ENCODE results near the gene VEGFA. TPM values are rescaled to one million over a fixed set of nuclear protein-coding genes. Genes with fewer than 3 reads are reported as not detected.

VEGFA gene
- total RNA-seq, 1 donor from 2014 or later = 267 TPM

DNA sequence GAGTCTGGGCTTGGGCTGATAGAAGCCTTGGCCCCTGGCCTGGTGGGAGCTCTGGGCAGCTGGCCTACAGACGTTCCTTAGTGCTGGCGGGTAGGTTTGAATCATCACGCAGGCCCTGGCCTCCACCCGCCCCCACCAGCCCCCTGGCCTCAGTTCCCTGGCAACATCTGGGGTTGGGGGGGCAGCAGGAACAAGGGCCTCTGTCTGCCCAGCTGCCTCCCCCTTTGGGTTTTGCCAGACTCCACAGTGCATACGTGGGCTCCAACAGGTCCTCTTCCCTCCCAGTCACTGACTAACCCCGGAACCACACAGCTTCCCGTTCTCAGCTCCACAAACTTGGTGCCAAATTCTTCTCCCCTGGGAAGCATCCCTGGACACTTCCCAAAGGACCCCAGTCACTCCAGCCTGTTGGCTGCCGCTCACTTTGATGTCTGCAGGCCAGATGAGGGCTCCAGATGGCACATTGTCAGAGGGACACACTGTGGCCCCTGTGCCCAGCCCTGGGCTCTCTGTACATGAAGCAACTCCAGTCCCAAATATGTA, 957 bp upstream of the VEGFA start:
- H3K27ac Mint-ChIP-seq = peak overlapping the region; percentile 81
- H3K4me1 Mint-ChIP-seq (ENCODE audit: low read depth) = peaks cover 41% of the 10 kb centered on the region
- no peak for TF ChIP-seq CTCF (IDR thresholded peaks at IDR 0.05; ENCODE audit: unreplicated experiment)
- H3K9me3 Mint-ChIP-seq (ENCODE audit: low read depth) = no peaks in the 10 kb centered on the region
- H3K4me3 Mint-ChIP-seq (ENCODE audit: low read depth) = peak overlapping the region; percentile 97
- DNase-seq (ENCODE audit: low spot score, unreplicated experiment) = no peak
- H3K36me3 Mint-ChIP-seq (ENCODE audit: insufficient read depth) = peaks cover 3% of the 10 kb centered on the region
- no peaks in the 10 kb centered on the region for H3K27me3 Mint-ChIP-seq

- DNase-seq (ENCODE audit: low spot score, unreplicated experiment) = peak; percentile 28
- H3K4me1 Mint-ChIP-seq (ENCODE audit: low read depth) = peaks cover 49% of the 10 kb centered on the region
- no peaks in the 10 kb centered on the region for H3K9me3 Mint-ChIP-seq (ENCODE audit: low read depth)
- H3K27ac Mint-ChIP-seq = peak overlapping the region; percentile 97
- no peak for TF ChIP-seq CTCF (IDR thresholded peaks at IDR 0.05; ENCODE audit: unreplicated experiment)
- H3K36me3 Mint-ChIP-seq (ENCODE audit: insufficient read depth) = peaks cover 4% of the 10 kb centered on the region
- H3K4me3 Mint-ChIP-seq (ENCODE audit: low read depth) = peak overlapping the region; percentile 97
- H3K27me3 Mint-ChIP-seq = no peaks in the 10 kb centered on the region
Observed at GRCh38 chr6:43770372-43771209, 580 bp downstream of the VEGFA start.

DNA sequence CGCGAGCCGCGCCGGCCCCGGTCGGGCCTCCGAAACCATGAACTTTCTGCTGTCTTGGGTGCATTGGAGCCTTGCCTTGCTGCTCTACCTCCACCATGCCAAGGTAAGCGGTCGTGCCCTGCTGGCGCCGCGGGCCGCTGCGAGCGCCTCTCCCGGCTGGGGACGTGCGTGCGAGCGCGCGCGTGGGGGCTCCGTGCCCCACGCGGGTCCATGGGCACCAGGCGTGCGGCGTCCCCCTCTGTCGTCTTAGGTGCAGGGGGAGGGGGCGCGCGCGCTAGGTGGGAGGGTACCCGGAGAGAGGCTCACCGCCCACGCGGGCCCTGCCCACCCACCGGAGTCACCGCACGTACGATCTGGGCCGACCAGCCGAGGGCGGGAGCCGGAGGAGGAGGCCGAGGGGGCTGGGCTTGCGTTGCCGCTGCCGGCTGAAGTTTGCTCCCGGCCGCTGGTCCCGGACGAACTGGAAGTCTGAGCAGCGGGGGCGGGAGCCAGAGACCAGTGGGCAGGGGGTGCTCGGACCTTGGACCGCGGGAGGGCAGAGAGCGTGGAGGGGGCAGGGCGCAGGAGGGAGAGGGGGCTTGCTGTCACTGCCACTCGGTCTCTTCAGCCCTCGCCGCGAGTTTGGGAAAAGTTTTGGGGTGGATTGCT, 1.3 kb downstream of the VEGFA start:
- Mint-ChIP-seq H3K4me1 (ENCODE audit: low read depth) (peaks cover 48% of the 10 kb centered on the region), H3K4me3 (ENCODE audit: low read depth) (peak overlapping the region; percentile 97), H3K36me3 (ENCODE audit: insufficient read depth) (peaks cover 6% of the 10 kb centered on the region), H3K27ac (peak overlapping the region; percentile 78), H3K9me3 (ENCODE audit: low read depth) (no peaks in the 10 kb centered on the region), H3K27me3 (no peaks in the 10 kb centered on the region)
- DNase-seq (ENCODE audit: low spot score, unreplicated experiment) = peak; percentile 34
- no peak for TF ChIP-seq CTCF (IDR thresholded peaks at IDR 0.05; ENCODE audit: unreplicated experiment)

DNA sequence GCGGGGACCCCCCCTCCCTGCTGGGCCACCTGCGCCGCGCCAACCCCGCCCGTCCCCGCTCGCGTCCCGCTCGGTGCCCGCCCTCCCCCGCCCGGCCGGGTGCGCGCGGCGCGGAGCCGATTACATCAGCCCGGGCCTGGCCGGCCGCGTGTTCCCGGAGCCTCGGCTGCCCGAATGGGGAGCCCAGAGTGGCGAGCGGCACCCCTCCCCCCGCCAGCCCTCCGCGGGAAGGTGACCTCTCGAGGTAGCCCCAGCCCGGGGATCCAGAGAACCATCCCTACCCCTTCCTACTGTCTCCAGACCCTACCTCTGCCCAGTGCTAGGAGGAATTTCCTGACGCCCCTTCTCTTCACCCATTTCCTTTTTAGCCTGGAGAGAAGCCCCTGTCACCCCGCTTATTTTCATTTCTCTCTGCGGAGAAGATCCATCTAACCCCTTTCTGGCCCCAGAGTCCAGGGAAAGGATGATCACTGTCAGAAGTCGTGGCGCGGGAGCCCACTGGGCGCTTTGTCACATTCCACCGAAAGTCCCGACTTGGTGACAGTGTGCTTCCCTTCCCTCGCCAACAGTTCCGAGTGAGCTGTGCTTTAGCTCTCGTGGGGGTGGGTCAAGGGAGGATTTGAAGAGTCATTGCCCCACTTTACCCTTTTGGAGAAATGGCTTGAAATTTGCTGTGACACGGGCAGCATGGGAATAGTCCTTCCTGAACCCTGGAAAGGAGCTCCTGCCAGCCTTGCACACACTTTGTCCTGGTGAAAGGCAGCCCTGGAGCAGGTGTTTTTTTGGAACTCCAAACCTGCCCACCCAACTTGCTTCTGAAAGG, 2.1 kb downstream of the VEGFA start:
- Mint-ChIP-seq H3K27me3 (no peaks in the 10 kb centered on the region), H3K9me3 (ENCODE audit: low read depth) (no peaks in the 10 kb centered on the region), H3K4me1 (ENCODE audit: low read depth) (peaks cover 41% of the 10 kb centered on the region), H3K36me3 (ENCODE audit: insufficient read depth) (peaks cover 10% of the 10 kb centered on the region), H3K4me3 (ENCODE audit: low read depth) (peak overlapping the region; percentile 97), H3K27ac (peak overlapping the region; percentile 96)
- TF ChIP-seq CTCF (IDR thresholded peaks at IDR 0.05; ENCODE audit: unreplicated experiment) = no peak
- peak; percentile 48 for DNase-seq (ENCODE audit: low spot score, unreplicated experiment)

- peak overlapping the region; percentile 97 for H3K4me3 Mint-ChIP-seq (ENCODE audit: low read depth)
- DNase-seq (ENCODE audit: low spot score, unreplicated experiment) = peak; percentile 32
- peak; percentile 28 for TF ChIP-seq CTCF (IDR thresholded peaks at IDR 0.05; ENCODE audit: unreplicated experiment)
- peaks cover 36% of the 10 kb centered on the region for H3K4me1 Mint-ChIP-seq (ENCODE audit: low read depth)
- H3K36me3 Mint-ChIP-seq (ENCODE audit: insufficient read depth) = peaks cover 13% of the 10 kb centered on the region
- H3K27ac Mint-ChIP-seq = peak overlapping the region; percentile 96
- H3K27me3 Mint-ChIP-seq = no peaks in the 10 kb centered on the region
- no peaks in the 10 kb centered on the region for H3K9me3 Mint-ChIP-seq (ENCODE audit: low read depth)
Observed at GRCh38 chr6:43772681-43773049, 2.7 kb downstream of the VEGFA start.
